ENCODE data around the gene RANBP1. TPM values are rescaled to one million over a fixed set of nuclear protein-coding genes. Genes with fewer than 3 reads are reported as not detected.

The RANBP1 gene
- total and polyA plus RNA-seq, 2 of the 4 experiments (the other 2 are of a cell fraction), result 173 to 376 TPM

DNA sequence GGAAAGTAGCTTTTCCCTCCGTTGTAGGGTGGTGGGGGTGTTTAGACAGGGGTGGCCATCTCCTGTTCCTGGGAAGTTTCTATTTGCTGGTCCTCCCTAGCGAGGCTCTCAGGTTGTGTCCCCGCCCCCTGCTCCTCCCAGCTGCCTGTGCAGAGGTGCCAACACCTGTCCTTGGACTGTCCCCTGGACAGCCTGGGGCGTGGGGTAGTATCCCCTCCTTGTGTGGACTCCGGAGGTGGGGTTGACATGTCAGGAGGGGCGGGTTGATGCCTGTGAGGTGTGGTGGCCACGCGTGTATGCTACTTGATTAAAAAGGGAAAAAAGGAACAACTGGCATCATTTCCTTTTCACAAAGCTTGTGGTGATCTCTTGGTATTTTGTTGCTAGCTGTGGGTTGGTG lies 14.3 kb upstream of the RANBP1 start:
- CTCF ChIA-PET, result no interaction called here
- intact Hi-C loops (cut with micrococcal nuclease), result no loop called here
- peaks cover 56% of the 10 kb centered on the region for H3K36me3 ChIP-seq (ENCODE audit: control insufficient read depth, insufficient read depth, low read length)

More for the DNA sequence above, 14.3 kb upstream of the RANBP1 start:
- no peaks in the 10 kb centered on the region for H3K4me1 ChIP-seq (ENCODE audit: control insufficient read depth, insufficient read depth, low read length)
- no peaks in the 10 kb centered on the region for H3K9me1 ChIP-seq (ENCODE audit: insufficient read depth, low read length)
- H2AFZ ChIP-seq (replicated peaks; ENCODE audit: low read length, poor library complexity), result no peak overlapping the region
- no peak overlapping the region for H2BK15ac ChIP-seq (ENCODE audit: low read depth, low read length)
- ATAC-seq (ENCODE audit: low read depth) (no peak), DNase-seq (no peak)
- H2AK9ac ChIP-seq (replicated peaks; ENCODE audit: low read depth, low read length, poor library complexity), result no peak overlapping the region
- H2BK120ac ChIP-seq (ENCODE audit: low read depth, low read length), result no peak overlapping the region
- in situ Hi-C loops (cut with MboI; ENCODE audit: low sequenced_read_pairs) (no loop called here), dilution Hi-C loops (cut with HindIII; ENCODE audit: low sequenced_read_pairs, unreplicated experiment) (no loop called here)
- H4K91ac ChIP-seq (ENCODE audit: insufficient read depth, low read depth, low read length), result no peak overlapping the region
- H3K4me2 ChIP-seq (ENCODE audit: low read depth, low read length), result no peak overlapping the region
- no peak overlapping the region for H3K4me3 ChIP-seq (ENCODE audit: insufficient read depth, low read depth, low read length)
- H2BK5ac ChIP-seq (ENCODE audit: low read depth, low read length, poor library complexity, severe bottlenecking), result no peak overlapping the region
- H3K23ac ChIP-seq (ENCODE audit: low read depth, low read length), result no peak overlapping the region
- no peak overlapping the region for H3K14ac ChIP-seq (replicated peaks; ENCODE audit: low read depth, low read length)
- no peak overlapping the region for H3K18ac ChIP-seq (ENCODE audit: low read depth, low read length)
- no peaks in the 10 kb centered on the region for H3K9me3 ChIP-seq (ENCODE audit: control insufficient read depth, insufficient read depth, low read length)
- no CpG with 5 or more reads among the region's 8 CpGs for WGBS, 2 experiments (ENCODE audit: extremely low coverage in 2 of 2, insufficient read length in 1 of 2)
- H2BK20ac ChIP-seq (ENCODE audit: low read depth, low read length), result no peak overlapping the region
- H3K79me1 ChIP-seq (ENCODE audit: low read depth in 1 of 2, low read length in 2 of 2), result peaks cover 24 to 73% of the 10 kb centered on the region in 2 experiments
- POLR2A ChIA-PET (ENCODE audit: unreplicated experiment), result no interaction called here
- H3K56ac ChIP-seq (ENCODE audit: extremely low read depth, insufficient read depth, low read length), result no peak overlapping the region
- H4K20me1 ChIP-seq (ENCODE audit: insufficient read depth, low read length), result peaks cover 31% of the 10 kb centered on the region
- H3K4ac ChIP-seq (ENCODE audit: low read depth, low read length), result no peak overlapping the region
- H2AK5ac ChIP-seq (ENCODE audit: low read depth, low read length), result no peak overlapping the region
- no peak overlapping the region for H3K9ac ChIP-seq (ENCODE audit: low read depth, low read length)
- H4K5ac ChIP-seq (ENCODE audit: low read depth, low read length), result no peak overlapping the region
- no peak overlapping the region for H4K8ac ChIP-seq (ENCODE audit: low read depth in 2 of 2, low read length in 2 of 2)
- no peak for TF ChIP-seq BHLHE40 (IDR thresholded peaks at IDR 0.05; ENCODE audit: low read depth, low read length)
- no peak for TF ChIP-seq CHD1 (IDR thresholded peaks at IDR 0.05; ENCODE audit: low read depth, low read length)
- no peak for TF ChIP-seq USF2 (IDR thresholded peaks at IDR 0.05; ENCODE audit: low read depth, low read length)
- no peak for TF ChIP-seq NFE2L2 (IDR thresholded peaks at IDR 0.05; ENCODE audit: low read depth, low read length)
- TF ChIP-seq FOS (IDR thresholded peaks at IDR 0.05; ENCODE audit: low read depth, low read length), result no peak
- TF ChIP-seq CTCF (conservative IDR thresholded peaks at IDR 0.05; ENCODE audit: low read depth, low read length), result no peak
- TF ChIP-seq POLR2A (IDR thresholded peaks at IDR 0.05; ENCODE audit: low read depth, low read length), result no peak
- TF ChIP-seq RAD21 (IDR thresholded peaks at IDR 0.05; ENCODE audit: low read length), result no peak
- TF ChIP-seq SMC3 (IDR thresholded peaks at IDR 0.05; ENCODE audit: low read depth, low read length), result no peak
- no peak for TF ChIP-seq CEBPB (IDR thresholded peaks at IDR 0.05; ENCODE audit: low read depth, low read length)
- no peak for TF ChIP-seq MAZ (IDR thresholded peaks at IDR 0.05; ENCODE audit: borderline replicate concordance, low read depth, low read length)
- TF ChIP-seq ELK1 (IDR thresholded peaks at IDR 0.05; ENCODE audit: borderline replicate concordance, low read depth, low read length), result no peak
- TF ChIP-seq MXI1 (IDR thresholded peaks at IDR 0.05; ENCODE audit: borderline replicate concordance, low read depth, low read length), result no peak
- TF ChIP-seq RFX5 (IDR thresholded peaks at IDR 0.05; ENCODE audit: low read depth, low read length), result no peak
- no peaks in the 10 kb centered on the region for H3K27me3 ChIP-seq (ENCODE audit: control insufficient read depth, insufficient read depth, low read length)
- no TSS peak for BruUV-seq (replicated peaks)
- no peak overlapping the region for H3K27ac ChIP-seq (ENCODE audit: insufficient read depth, low read length)

Data from IMR-90 (cell line).